ENCODE results near the gene OR52E8.

The OR52E8 gene

DNA sequence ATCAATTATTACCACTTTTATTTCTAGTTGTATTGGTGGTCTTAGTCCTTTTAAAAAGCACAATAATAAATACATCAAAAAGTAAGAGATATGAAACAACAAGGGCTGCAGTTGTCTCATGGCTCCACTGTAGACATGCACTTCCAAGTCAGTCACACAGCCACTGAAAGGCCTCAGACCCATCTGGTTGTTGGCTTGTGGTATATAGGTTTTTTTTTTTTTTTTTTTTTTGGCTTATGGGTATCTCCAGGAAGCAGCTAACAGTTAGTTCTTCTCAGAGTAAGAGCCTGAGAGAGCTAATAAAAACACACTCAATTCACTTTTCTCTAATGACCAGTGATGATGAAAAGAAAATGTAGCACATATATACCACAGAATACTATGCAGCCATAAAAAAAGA, 9.8 kb downstream of the OR52E8 start:
- TF ChIP-seq, protein P1, sequence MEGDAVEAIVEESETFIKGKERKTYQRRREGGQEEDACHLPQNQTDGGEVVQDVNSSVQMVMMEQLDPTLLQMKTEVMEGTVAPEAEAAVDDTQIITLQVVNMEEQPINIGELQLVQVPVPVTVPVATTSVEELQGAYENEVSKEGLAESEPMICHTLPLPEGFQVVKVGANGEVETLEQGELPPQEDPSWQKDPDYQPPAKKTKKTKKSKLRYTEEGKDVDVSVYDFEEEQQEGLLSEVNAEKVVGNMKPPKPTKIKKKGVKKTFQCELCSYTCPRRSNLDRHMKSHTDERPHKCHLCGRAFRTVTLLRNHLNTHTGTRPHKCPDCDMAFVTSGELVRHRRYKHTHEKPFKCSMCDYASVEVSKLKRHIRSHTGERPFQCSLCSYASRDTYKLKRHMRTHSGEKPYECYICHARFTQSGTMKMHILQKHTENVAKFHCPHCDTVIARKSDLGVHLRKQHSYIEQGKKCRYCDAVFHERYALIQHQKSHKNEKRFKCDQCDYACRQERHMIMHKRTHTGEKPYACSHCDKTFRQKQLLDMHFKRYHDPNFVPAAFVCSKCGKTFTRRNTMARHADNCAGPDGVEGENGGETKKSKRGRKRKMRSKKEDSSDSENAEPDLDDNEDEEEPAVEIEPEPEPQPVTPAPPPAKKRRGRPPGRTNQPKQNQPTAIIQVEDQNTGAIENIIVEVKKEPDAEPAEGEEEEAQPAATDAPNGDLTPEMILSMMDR (IDR thresholded peaks at IDR 0.05): no peak
- Histone ChIP-seq H3K9me3 (no peaks in the 10 kb centered on the region), H3K36me3 (no peaks in the 10 kb centered on the region), H3K4me1 (ENCODE audit: control insufficient read depth in 1 of 2, insufficient read depth in 1 of 2, low read depth in 1 of 2, low read length in 1 of 2) (no peaks in the 10 kb centered on the region), H3K27ac (no peak overlapping the region), H3K27me3 (no peaks in the 10 kb centered on the region), H3K4me3 (ENCODE audit: low read depth in 1 of 2, low read length in 1 of 2) (no peak overlapping the region)

DNA sequence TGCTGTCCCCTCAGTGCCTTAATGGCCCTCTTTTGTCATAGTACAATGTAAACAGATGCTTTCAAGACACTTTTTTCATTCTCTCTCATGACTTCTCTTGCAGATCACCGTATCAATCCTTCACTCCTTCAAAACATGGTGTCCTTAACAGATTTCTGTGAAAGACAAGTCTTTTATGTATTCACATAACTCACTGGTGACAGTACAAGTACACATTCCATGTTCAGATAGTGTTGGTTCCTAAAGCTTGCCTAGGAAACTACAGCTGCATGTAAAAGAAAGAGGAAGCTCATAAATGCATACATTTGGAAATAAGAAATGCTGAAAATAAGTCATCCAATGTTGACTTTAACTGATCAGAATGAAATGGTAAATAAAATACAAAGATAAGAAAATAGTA, 10.8 kb downstream of the OR52E8 start:
- H3K27me3 ChIP-seq: no peaks in the 10 kb centered on the region
- H3K9me3 ChIP-seq: no peaks in the 10 kb centered on the region
- H3K4me3 ChIP-seq (ENCODE audit: low read depth in 1 of 2, low read length in 1 of 2): no peak overlapping the region
- TF ChIP-seq, protein P1 (IDR thresholded peaks at IDR 0.05): no peak
- H3K36me3 ChIP-seq: no peaks in the 10 kb centered on the region
- no peaks in the 10 kb centered on the region for H3K4me1 ChIP-seq (ENCODE audit: control insufficient read depth in 1 of 2, insufficient read depth in 1 of 2, low read depth in 1 of 2, low read length in 1 of 2)
- H3K27ac ChIP-seq: no peak overlapping the region

DNA sequence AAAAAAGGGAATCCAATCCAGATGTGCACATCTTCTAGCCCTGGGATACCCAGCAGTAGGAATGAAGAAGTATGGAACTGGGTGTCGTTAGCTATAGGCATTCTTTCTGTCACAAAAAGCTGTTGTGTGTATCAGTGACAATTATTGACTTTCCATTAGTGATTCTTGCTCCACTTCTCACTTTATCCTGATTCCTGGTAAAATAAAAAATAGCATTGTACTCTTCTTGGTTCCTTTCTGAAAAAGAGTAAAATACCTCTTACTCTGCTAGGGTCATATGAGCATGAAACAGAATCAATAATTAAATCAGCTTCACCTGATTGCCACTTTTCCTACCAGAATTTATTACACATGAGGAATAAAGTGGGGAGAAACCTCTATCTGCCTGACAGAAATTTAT, 15.7 kb downstream of the OR52E8 start, which contains the start of gene OR52E6:
OR52E6 (minus strand) TSS at position 101 of the 400 bp plus-strand sequence; CDS start at position 101, 0 bp downstream.
- Histone ChIP-seq H3K4me3 (ENCODE audit: low read depth in 1 of 2, low read length in 1 of 2) (no peak within 1 kb of the TSS), H3K36me3 (no peaks in the 10 kb centered on the region), H3K27ac (no peak within 1 kb of the TSS), H3K9me3 (no peaks in the 10 kb centered on the region), H3K4me1 (ENCODE audit: control insufficient read depth in 1 of 2, insufficient read depth in 1 of 2, low read depth in 1 of 2, low read length in 1 of 2) (no peaks in the 10 kb centered on the region), H3K27me3 (no peaks in the 10 kb centered on the region)
- TF ChIP-seq, protein P1 (IDR thresholded peaks at IDR 0.05): no peak

DNA sequence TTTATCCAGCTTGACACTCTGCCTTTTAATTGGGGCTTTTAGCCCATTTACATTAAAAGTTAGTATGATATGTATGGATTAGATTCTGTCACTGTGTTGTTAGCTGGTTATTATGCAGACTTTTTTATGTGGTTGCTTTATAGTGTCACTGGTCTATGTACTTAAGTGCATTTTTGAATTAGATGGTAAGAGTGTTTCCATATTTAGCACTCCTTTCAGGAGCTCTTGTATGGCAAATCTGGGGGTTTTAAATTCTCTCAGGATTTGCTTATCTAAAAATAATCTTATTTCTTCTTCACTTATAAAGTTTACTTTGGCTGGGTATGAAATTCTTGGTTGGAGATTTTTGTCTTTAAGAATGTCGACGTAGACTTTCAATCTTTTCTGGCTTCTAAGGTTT, 19.8 kb downstream of the OR52E8 start:
- TF ChIP-seq, protein P1 (IDR thresholded peaks at IDR 0.05): no peak
- Histone ChIP-seq H3K4me1 (ENCODE audit: control insufficient read depth in 1 of 2, insufficient read depth in 1 of 2, low read depth in 1 of 2, low read length in 1 of 2) (no peaks in the 10 kb centered on the region), H3K27ac (no peak overlapping the region), H3K36me3 (no peaks in the 10 kb centered on the region), H3K27me3 (no peaks in the 10 kb centered on the region), H3K9me3 (no peaks in the 10 kb centered on the region), H3K4me3 (ENCODE audit: low read depth in 1 of 2, low read length in 1 of 2) (no peak overlapping the region)

DNA sequence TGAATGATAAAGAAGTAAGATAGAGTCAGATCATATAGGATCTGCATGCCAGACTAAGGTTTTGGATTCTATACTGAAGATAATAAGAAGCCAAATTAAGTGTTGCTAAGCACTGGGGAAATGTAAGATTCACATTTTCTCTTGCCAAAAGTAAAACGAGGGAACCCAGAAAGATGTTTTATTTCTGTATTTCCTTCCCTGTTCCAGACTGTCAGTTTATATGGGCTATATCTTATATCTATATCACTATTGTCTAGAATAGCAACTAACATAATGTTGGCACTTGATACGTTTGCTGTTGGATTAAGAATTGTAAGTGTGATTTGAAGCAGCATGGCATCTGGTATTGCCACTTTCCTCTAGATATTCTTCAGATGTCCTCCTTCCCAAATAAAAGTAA, 24.0 kb downstream of the OR52E8 start:
- Histone ChIP-seq H3K9me3 (no peaks in the 10 kb centered on the region), H3K27me3 (no peaks in the 10 kb centered on the region), H3K4me3 (ENCODE audit: low read depth in 1 of 2, low read length in 1 of 2) (no peak overlapping the region), H3K27ac (no peak overlapping the region), H3K4me1 (ENCODE audit: control insufficient read depth in 1 of 2, insufficient read depth in 1 of 2, low read depth in 1 of 2, low read length in 1 of 2) (no peaks in the 10 kb centered on the region), H3K36me3 (no peaks in the 10 kb centered on the region)
- TF ChIP-seq, protein P1 (IDR thresholded peaks at IDR 0.05): no peak
